ENCODE results near the gene CLEC16A.

CLEC16A gene

DNA sequence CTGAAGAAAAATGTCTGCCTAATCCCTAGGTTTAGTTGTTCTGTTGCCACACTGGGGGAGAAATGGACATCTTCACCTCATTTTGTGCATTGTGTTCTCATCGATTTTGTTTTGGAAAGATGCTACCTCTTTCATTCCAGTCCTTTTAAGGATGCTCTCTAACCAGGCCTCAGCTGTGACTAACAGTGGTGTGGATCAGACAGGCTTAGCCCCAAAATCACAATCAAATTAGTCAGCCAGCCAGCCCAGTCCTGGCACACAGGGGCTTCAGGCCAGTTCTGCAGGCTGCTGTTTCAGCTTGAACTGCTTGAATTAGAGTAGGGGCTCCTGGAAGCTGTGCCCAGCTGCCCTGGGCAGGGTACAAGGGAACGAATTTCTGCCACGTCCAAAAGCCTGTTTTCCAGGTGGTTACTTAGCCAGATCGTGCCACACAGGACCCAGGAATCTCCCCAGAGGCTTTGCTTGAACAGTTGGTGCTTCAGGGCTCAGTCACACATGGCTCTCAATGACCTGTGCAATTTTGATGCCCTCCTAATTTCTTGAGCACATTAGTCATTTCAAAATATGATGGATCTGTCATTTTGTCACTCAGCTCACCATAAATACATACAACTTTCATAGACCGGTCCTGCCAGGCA is 60.7 kb downstream of the CLEC16A start:
- H3K4me3 ChIP-seq (ENCODE audit: low read depth, low read length) = no peak overlapping the region
- TF ChIP-seq, protein P1, sequence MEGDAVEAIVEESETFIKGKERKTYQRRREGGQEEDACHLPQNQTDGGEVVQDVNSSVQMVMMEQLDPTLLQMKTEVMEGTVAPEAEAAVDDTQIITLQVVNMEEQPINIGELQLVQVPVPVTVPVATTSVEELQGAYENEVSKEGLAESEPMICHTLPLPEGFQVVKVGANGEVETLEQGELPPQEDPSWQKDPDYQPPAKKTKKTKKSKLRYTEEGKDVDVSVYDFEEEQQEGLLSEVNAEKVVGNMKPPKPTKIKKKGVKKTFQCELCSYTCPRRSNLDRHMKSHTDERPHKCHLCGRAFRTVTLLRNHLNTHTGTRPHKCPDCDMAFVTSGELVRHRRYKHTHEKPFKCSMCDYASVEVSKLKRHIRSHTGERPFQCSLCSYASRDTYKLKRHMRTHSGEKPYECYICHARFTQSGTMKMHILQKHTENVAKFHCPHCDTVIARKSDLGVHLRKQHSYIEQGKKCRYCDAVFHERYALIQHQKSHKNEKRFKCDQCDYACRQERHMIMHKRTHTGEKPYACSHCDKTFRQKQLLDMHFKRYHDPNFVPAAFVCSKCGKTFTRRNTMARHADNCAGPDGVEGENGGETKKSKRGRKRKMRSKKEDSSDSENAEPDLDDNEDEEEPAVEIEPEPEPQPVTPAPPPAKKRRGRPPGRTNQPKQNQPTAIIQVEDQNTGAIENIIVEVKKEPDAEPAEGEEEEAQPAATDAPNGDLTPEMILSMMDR (IDR thresholded peaks at IDR 0.05; ENCODE audit: low read depth, low read length) = no peak

DNA sequence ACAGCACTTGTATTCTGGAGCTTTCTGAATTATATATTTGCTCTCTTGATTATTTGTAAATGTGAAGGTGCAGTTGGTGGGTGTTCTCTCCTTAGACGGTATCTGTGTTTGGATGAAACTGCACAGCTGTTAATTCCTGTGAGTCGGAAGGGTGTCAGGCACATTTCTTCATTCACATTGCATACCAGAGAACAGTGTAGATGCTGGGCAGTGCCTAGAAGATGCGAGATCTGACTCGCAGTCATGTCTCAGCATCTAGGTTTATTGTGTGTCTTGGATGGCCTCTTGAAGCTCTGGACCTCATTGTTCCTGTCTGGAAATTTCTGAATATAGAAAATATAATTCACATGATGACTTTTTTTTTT is 61.2 kb downstream of the CLEC16A start:
- H3K4me3 ChIP-seq (ENCODE audit: low read depth, low read length) = no peak overlapping the region
- TF ChIP-seq, protein P1 (IDR thresholded peaks at IDR 0.05; ENCODE audit: low read depth, low read length) = no peak

DNA sequence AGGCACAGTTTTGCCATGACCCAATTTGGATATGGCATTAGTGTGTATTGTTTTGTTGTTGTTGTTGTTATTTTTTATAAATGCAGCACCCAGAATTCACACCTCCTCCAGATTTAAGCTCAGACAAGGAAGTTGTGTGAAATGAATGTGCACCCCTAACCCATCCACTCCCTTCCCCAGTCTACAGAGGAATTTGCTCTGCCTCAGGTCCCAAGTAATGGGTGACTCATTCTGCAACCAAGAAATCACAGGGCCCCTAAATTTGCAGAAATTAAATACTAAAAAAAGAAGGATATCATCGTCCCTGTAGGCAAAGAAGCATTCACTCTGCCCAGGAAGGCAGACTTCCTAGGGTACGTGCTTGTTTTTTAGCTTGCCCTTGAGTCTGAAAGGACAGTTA is 62.3 kb downstream of the CLEC16A start:
- TF ChIP-seq, protein P1 (IDR thresholded peaks at IDR 0.05; ENCODE audit: low read depth, low read length) = no peak
- no peak overlapping the region for H3K4me3 ChIP-seq (ENCODE audit: low read depth, low read length)

- TF ChIP-seq, protein P1 (IDR thresholded peaks at IDR 0.05; ENCODE audit: low read depth, low read length) = no peak
- no peak overlapping the region for H3K4me3 ChIP-seq (ENCODE audit: low read depth, low read length)
These were observed 63.4 kb downstream of the CLEC16A start for GRCh38 chr16:11007714-11008280.

- TF ChIP-seq, protein P1 (IDR thresholded peaks at IDR 0.05; ENCODE audit: low read depth, low read length) = no peak
- H3K4me3 ChIP-seq (ENCODE audit: low read depth, low read length) = no peak overlapping the region
These were observed 64.8 kb downstream of the CLEC16A start for GRCh38 chr16:11009027-11009755.

DNA sequence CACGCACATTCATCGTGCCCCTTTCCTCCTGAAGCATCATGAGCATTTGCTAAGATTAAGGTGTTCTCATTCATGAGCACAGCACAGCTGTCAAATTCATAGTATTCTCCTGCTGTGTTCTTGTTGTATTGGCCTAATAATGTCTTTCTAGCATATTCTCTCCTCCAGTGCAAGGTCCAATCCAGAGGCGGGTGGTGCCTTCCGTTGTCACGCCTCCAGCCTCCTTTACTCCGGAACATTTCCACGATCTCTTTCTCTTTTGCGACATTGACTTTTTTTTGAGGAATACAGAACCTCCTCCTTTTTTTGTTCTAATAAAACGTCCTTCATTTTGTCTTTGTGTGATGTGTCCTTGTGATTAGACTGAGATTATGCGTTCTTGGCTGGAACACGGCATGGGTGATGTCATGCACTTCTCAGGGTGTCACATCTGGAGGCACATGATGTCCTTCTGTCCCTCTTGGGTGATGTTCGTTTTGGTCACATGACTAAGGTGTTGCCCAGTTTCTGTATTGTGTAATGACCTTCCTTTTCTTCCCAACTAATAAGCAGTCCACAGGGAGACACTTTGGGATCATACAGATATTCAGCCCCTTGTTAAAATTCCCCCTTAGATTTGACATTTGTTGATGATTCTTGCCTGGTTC is 66.3 kb downstream of the CLEC16A start:
- H3K4me3 ChIP-seq (ENCODE audit: low read depth, low read length) = no peak overlapping the region
- TF ChIP-seq, protein P1 (IDR thresholded peaks at IDR 0.05; ENCODE audit: low read depth, low read length) = no peak

DNA sequence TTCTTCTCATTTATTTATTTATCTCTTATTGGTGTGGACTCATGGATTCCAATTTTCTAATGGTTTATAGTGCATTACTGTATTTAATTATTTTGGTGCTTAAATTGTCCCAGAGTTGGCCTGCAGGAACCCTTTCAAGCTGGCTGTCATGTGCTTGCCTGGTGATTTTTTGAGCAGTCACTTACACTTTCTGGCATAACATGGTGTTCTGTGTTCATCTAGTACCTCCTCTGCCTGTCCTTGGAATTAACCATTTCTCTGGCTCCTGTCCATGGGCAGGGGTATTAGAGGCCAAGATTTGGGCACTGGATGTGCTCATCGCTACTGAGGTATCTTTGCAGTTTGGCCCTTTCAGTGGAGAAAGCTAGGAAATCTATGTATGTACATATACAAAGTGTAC is 67.0 kb downstream of the CLEC16A start:
- TF ChIP-seq, protein P1 (IDR thresholded peaks at IDR 0.05; ENCODE audit: low read depth, low read length) = no peak
- H3K4me3 ChIP-seq (ENCODE audit: low read depth, low read length) = no peak overlapping the region

All from WI38 (cell line).